SK-N-SH (cell line): ENCODE data around the gene ACSS1. TPM values are rescaled to one million over a fixed set of nuclear protein-coding genes. Genes with fewer than 3 reads are reported as not detected.

Experiments used
- CTCF ChIA-PET: fragments of 300-600, 350-600 bp; formaldehyde crosslinking; extraction: SDS; loops from one replicate; lab custom pipeline; 2021; lab: Yijun Ruan, JAX
- POLR2A ChIA-PET: fragments of 350-600 bp; sonication (Branson Sonifier 250); formaldehyde crosslinking; extraction: SDS; loops from one replicate; lab custom pipeline; 2020; ENCODE audit warnings: antibody characterized with exemption, inconsistent platforms; lab: Yijun Ruan, JAX
- DNase-seq: peaks from one replicate; pipeline ENCODE4 v3.0.0; 2012
- H2AFZ ChIP-seq: fragments of 200-600 bp; sonication (generic); 2 replicates; pipeline ENCODE4 v1.8.1; 2016; ENCODE audit warnings: antibody characterized with exemption, mild to moderate bottlenecking, low read depth
- H3F3A ChIP-seq: fragments of 200-600 bp; sonication (generic); replicated peaks from 2 replicates; pipeline ENCODE3; 2016; ENCODE audit warnings: antibody characterized with exemption, mild to moderate bottlenecking; ENCODE audit not compliant: insufficient read depth
- H3K27ac ChIP-seq, 2 experiments: fragments of 200-500 bp in 1 of 2; fragments of 200-600 bp in 1 of 2; sonication (Bioruptor generic) in 1 of 2; sonication (generic), shearing (Covaris generic) in 1 of 2; 2 replicates each; pipeline versions ENCODE4 v1.5.1 to v1.6.1; 2014 to 2016; ENCODE audit warnings: low read depth in 2 of 2, inconsistent platforms in 1 of 2, low read length in 1 of 2, mild to moderate bottlenecking in 1 of 2, mixed read lengths in 1 of 2
- H3K27me3 ChIP-seq: fragments of 200-600 bp; sonication (generic), shearing (Covaris generic); 2 replicates; pipeline ENCODE4 v1.6.1; 2016; ENCODE audit warnings: mixed run types; ENCODE audit not compliant: insufficient read depth
- H3K36me3 ChIP-seq, 2 experiments: fragments of 200-500 bp in 1 of 2; fragments of 200-600 bp in 1 of 2; sonication (Bioruptor generic) in 1 of 2; sonication (generic) in 1 of 2; replicated peaks in 1 of 2; 2 replicates each; pipeline versions ENCODE3 to v1.5.1; 2014 to 2016; ENCODE audit warnings: low read length in 1 of 2, mild to moderate bottlenecking in 1 of 2; ENCODE audit not compliant: insufficient read depth in 2 of 2, control insufficient read depth in 1 of 2
- H3K4me1 ChIP-seq, 2 experiments: fragments of 200-500 bp in 1 of 2; fragments of 200-600 bp in 1 of 2; sonication (Bioruptor generic) in 1 of 2; sonication (generic), shearing (Covaris generic) in 1 of 2; 2 replicates each; pipeline versions ENCODE4 v1.5.1 to v1.6.1; 2014 to 2016; ENCODE audit warnings: low read depth in 1 of 2, low read length in 1 of 2, mixed run types in 1 of 2; ENCODE audit not compliant: insufficient read depth in 2 of 2, control insufficient read depth in 1 of 2
- H3K4me2 ChIP-seq: fragments of 200-600 bp; sonication (generic), shearing (Covaris generic); 2 replicates; pipeline ENCODE4 v1.6.1; 2017; ENCODE audit warnings: mixed run types
- H3K4me3 ChIP-seq, 2 experiments: fragments of 200-500 bp in 1 of 2; fragments of 200-600 bp in 1 of 2; sonication (Bioruptor generic) in 1 of 2; sonication (generic), shearing (Covaris generic) in 1 of 2; 2 replicates each; pipeline versions ENCODE4 v1.5.1 to v1.8.1; 2014 to 2016; ENCODE audit warnings: low read depth in 2 of 2, inconsistent platforms in 1 of 2, low read length in 1 of 2, mild to moderate bottlenecking in 1 of 2, mixed read lengths in 1 of 2, moderate library complexity in 1 of 2
- H3K79me2 ChIP-seq: fragments of 200-600 bp; sonication (generic); 2 replicates; pipeline ENCODE4 v1.8.1; 2017; ENCODE audit warnings: mild to moderate bottlenecking; ENCODE audit not compliant: insufficient read depth
- H3K9ac ChIP-seq: fragments of 200-600 bp; sonication (generic); 2 replicates; pipeline ENCODE4 v1.6.1; 2017; ENCODE audit warnings: mixed run types
- H3K9me2 ChIP-seq: fragments of 200-600 bp; sonication (generic); 2 replicates; pipeline ENCODE4 v1.6.1; 2017; ENCODE audit warnings: mixed run types
- H3K9me3 ChIP-seq: fragments of 200-600 bp; sonication (generic); 2 replicates; pipeline ENCODE4 v1.6.1; 2017; ENCODE audit warnings: mixed run types, mild to moderate bottlenecking, moderate library complexity
- H4K20me1 ChIP-seq: fragments of 200-600 bp; sonication (generic); 2 replicates; pipeline ENCODE4 v1.6.1; 2017; ENCODE audit warnings: mild to moderate bottlenecking, mixed run types; ENCODE audit not compliant: insufficient read depth
- EP300 ChIP-seq, 2 experiments: IDR thresholded peaks; 2 replicates each; pipeline versions ENCODE4 v1.4.0 to v1.6.1; 2012; ENCODE audit warnings: borderline replicate concordance in 1 of 2, low read depth in 1 of 2, low read length in 1 of 2
- GATA2 ChIP-seq: sonication (generic); formaldehyde crosslinking; IDR thresholded peaks from 2 replicates; pipeline ENCODE4 v1.5.0; 2020; ENCODE audit warnings: mild to moderate bottlenecking, missing genetic modification reagents
- MAX ChIP-seq: IDR thresholded peaks from 2 replicates; pipeline ENCODE4 v1.4.0; 2012; ENCODE audit warnings: low read depth
- NRF1 ChIP-seq: IDR thresholded peaks from 2 replicates; pipeline ENCODE4 v1.6.1; 2012; ENCODE audit warnings: low read depth, mild to moderate bottlenecking, low read length
- RAD21 ChIP-seq: IDR thresholded peaks from 2 replicates; pipeline ENCODE4 v1.6.1; 2012; ENCODE audit warnings: mild to moderate bottlenecking, low read length
- RXRA ChIP-seq: IDR thresholded peaks from 2 replicates; pipeline ENCODE4 v1.4.0; 2012; ENCODE audit warnings: low read depth, mild to moderate bottlenecking, borderline replicate concordance
- TEAD4 ChIP-seq: IDR thresholded peaks from 2 replicates; pipeline ENCODE4 v1.4.0; 2012; ENCODE audit warnings: mild to moderate bottlenecking, borderline replicate concordance; ENCODE audit not compliant: insufficient read depth
- USF2 ChIP-seq: fragments of 150-350 bp; IDR thresholded peaks from 2 replicates; pipeline ENCODE4 v1.6.1; 2017; ENCODE audit warnings: antibody characterized with exemption, low read length, low read depth, borderline replicate concordance
- ZBTB33 ChIP-seq: IDR thresholded peaks from 2 replicates; pipeline ENCODE4 v1.4.0; 2012; ENCODE audit warnings: low read depth, borderline replicate concordance
- WGBS: methylation state at CpG from one replicate; pipeline ENCODE4 v1.1.6; 2017; ENCODE audit warnings: low lambda C conversion rate; 5-methylcytosine and 5-hydroxymethylcytosine counted together
- polyA plus RNA-seq, 3 experiments: library from polyadenylated mRNA; depleted of rRNA; stranded (reverse); fragments of >200 nt; gene quantifications; 2 replicates each; pipeline ENCODE4 v1.2.3, GENCODE V29; 2012

Gene ACSS1
- polyA plus RNA-seq (2012; rRNA removed): 1.3 and 2.0 TPM in 2 replicates
- 0.68 and 1.2 TPM in 2 replicates for polyA plus RNA-seq (2012; cell fraction: cytosol; rRNA removed)
- polyA plus RNA-seq (2012; cell fraction: nucleus; rRNA removed): 3.3 and 4.9 TPM in 2 replicates

- WGBS: 13% methylated on average over 15 of the region's 56 CpGs
- Histone ChIP-seq H3K4me2 (peak within 1 kb of the TSS; percentile 91), H3K4me3 (peak within 1 kb of the TSS; percentile 49 to 59), H4K20me1 (no peaks in the 10 kb centered on the region), H3K9me3 (no peaks in the 10 kb centered on the region), H3K4me1 (peaks cover 0 to 15% of the 10 kb centered on the region in 2 experiments; a peak in 1 of 4 replicates), H3K27me3 (peaks cover 43% of the 10 kb centered on the region), H3K79me2 (no peaks in the 10 kb centered on the region), H3F3A (no peaks in the 10 kb centered on the region), H2AFZ (peak within 1 kb of the TSS; percentile 78), H3K36me3 (no peaks in the 10 kb centered on the region), H3K27ac (no peak within 1 kb of the TSS), H3K9me2 (no peaks in the 10 kb centered on the region), H3K9ac (peak within 1 kb of the TSS; percentile 39; the same call in 1 of the 2 replicates)
- ChIA-PET POLR2A (no interaction called here), CTCF (no interaction called here)
- TF ChIP-seq TEAD4 (no peak), USF2 (no peak), MAX (peak; percentile 87), EP300 (IDR thresholded peaks at IDR 0.05; ENCODE audit: borderline replicate concordance in 1 of 2, low read depth in 1 of 2, low read length in 1 of 2) (no peak), NRF1 (no peak), GATA2 (CRISPR knock-in tag) (no peak)
- peak; percentile 63 for DNase-seq
Measured at GRCh38 chr20:25058051-25058846, at the start of gene ACSS1. Gene ACSS1 (minus strand): TSS chr20:25058139. CDS start chr20:25058102, 37 bp downstream.

GRCh38 chr20:25103526-25103925 lies 45.6 kb upstream of the ACSS1 start:
- no peak overlapping the region for H3K4me2 ChIP-seq
- H3K27ac ChIP-seq: no peak overlapping the region
- H3K4me3 ChIP-seq: no peak overlapping the region
- H2AFZ ChIP-seq: no peak overlapping the region
- no peak for DNase-seq
- no peaks in the 10 kb centered on the region for H3F3A ChIP-seq
- ChIA-PET POLR2A (no interaction called here), CTCF (no interaction called here)
- H3K9me2 ChIP-seq: no peaks in the 10 kb centered on the region
- H3K36me3 ChIP-seq: no peaks in the 10 kb centered on the region
- H3K4me1 ChIP-seq: no peaks in the 10 kb centered on the region
- H3K79me2 ChIP-seq: no peaks in the 10 kb centered on the region
- no peak overlapping the region for H3K9ac ChIP-seq
- no peak for TF ChIP-seq ZBTB33
- no peak for TF ChIP-seq RXRA
- no peak for TF ChIP-seq EP300 (IDR thresholded peaks at IDR 0.05; ENCODE audit: borderline replicate concordance in 1 of 2, low read depth in 1 of 2, low read length in 1 of 2)
- TF ChIP-seq RAD21: no peak
- H3K9me3 ChIP-seq: no peaks in the 10 kb centered on the region
- H3K27me3 ChIP-seq: peaks cover 21% of the 10 kb centered on the region; the same call in 1 of the 2 replicates
- 37% methylated on average over 3 of the region's 3 CpGs for WGBS
- H4K20me1 ChIP-seq: no peaks in the 10 kb centered on the region
